HepG2 (cell line): ENCODE measurements around the gene SRP68. TPM values are rescaled to one million over a fixed set of nuclear protein-coding genes. Genes with fewer than 3 reads are reported as not detected.

Experiments
- AKNA ChIP-seq: sonication (generic); formaldehyde crosslinking; IDR thresholded peaks from 2 replicates; pipeline ENCODE4 v1.4.0; 2020; ENCODE audit warnings: missing genetic modification reagents, borderline replicate concordance
- BATF2 ChIP-seq: sonication (generic); formaldehyde crosslinking; IDR thresholded peaks from 2 replicates; pipeline ENCODE4 v1.8.0; 2022; ENCODE audit warnings: mild to moderate bottlenecking, missing genetic modification reagents, moderate library complexity
- BCL3 ChIP-seq: sonication (generic); formaldehyde crosslinking; IDR thresholded peaks from 2 replicates; pipeline ENCODE4 v1.5.1; 2020; ENCODE audit warnings: mild to moderate bottlenecking, missing genetic modification reagents, moderate library complexity
- CBX5 ChIP-seq: sonication (generic); formaldehyde crosslinking; IDR thresholded peaks from 2 replicates; pipeline ENCODE4 v1.4.0; 2020; ENCODE audit warnings: missing genetic modification reagents, borderline replicate concordance
- ELF4 ChIP-seq: sonication (generic); formaldehyde crosslinking; IDR thresholded peaks from 2 replicates; pipeline ENCODE4 v1.5.0; 2020; ENCODE audit warnings: missing genetic modification reagents, mild to moderate bottlenecking, moderate library complexity, borderline replicate concordance
- FLYWCH1 ChIP-seq: sonication (generic); formaldehyde crosslinking; IDR thresholded peaks from 2 replicates; pipeline ENCODE4 v1.8.1; 2023; ENCODE audit warnings: mild to moderate bottlenecking, missing genetic modification reagents
- KAT7 ChIP-seq: IDR thresholded peaks from 2 replicates; pipeline ENCODE4 v1.6.1; 2018; ENCODE audit warnings: borderline replicate concordance, missing compliant biosample characterization
- MAZ ChIP-seq, 2 experiments: sonication (generic) in 1 of 2; formaldehyde crosslinking in 1 of 2; IDR thresholded peaks; 2 replicates each; pipeline versions ENCODE4 v1.5.0 to v1.6.1; 2012 to 2020; ENCODE audit warnings: low read depth in 2 of 2, mild to moderate bottlenecking in 2 of 2, borderline replicate concordance in 1 of 2, improper control_type of control experiment in 1 of 2, low read length in 1 of 2, missing genetic modification reagents in 1 of 2, moderate library complexity in 1 of 2
- NPAS2 ChIP-seq: sonication (generic); formaldehyde crosslinking; IDR thresholded peaks from 2 replicates; pipeline ENCODE4 v1.8.0; 2022; ENCODE audit warnings: mild to moderate bottlenecking, missing genetic modification reagents, borderline replicate concordance
- PHF8 ChIP-seq: sonication (generic); formaldehyde crosslinking; IDR thresholded peaks from 2 replicates; pipeline ENCODE4 v1.5.0; 2020; ENCODE audit warnings: missing genetic modification reagents
- SMAD3 ChIP-seq: sonication (generic); formaldehyde crosslinking; IDR thresholded peaks from 2 replicates; pipeline ENCODE4 v1.4.0; 2020; ENCODE audit warnings: missing genetic modification reagents
- TARDBP ChIP-seq: sonication (generic); formaldehyde crosslinking; IDR thresholded peaks from 2 replicates; pipeline ENCODE4 v1.8.0; 2022; ENCODE audit warnings: mild to moderate bottlenecking, missing genetic modification reagents
- ZBTB4 ChIP-seq: sonication (generic); formaldehyde crosslinking; IDR thresholded peaks from 2 replicates; pipeline ENCODE4 v1.4.0; 2020; ENCODE audit warnings: missing genetic modification reagents, mild to moderate bottlenecking, borderline replicate concordance
- ZBTB8A ChIP-seq: sonication (generic); formaldehyde crosslinking; IDR thresholded peaks from 2 replicates; pipeline ENCODE4 v1.4.0; 2020; ENCODE audit warnings: mild to moderate bottlenecking, low read depth, missing genetic modification reagents, borderline replicate concordance
- ZKSCAN5 ChIP-seq: sonication (generic); formaldehyde crosslinking; IDR thresholded peaks from 2 replicates; pipeline ENCODE4 v1.5.1; 2020; ENCODE audit warnings: mild to moderate bottlenecking, missing genetic modification reagents
- ZNF362 ChIP-seq: sonication (generic); formaldehyde crosslinking; IDR thresholded peaks from 2 replicates; pipeline ENCODE4 v1.4.0; 2020; ENCODE audit warnings: missing genetic modification reagents, mild to moderate bottlenecking, borderline replicate concordance
- polyA plus RNA-seq, 8 experiments: library from polyadenylated mRNA; depleted of rRNA in 3 of 8; stranded (reverse) in 7 of 8; unstranded in 1 of 8; fragments of >200 nt; fragmentation: Illumina TruSeq in 4 of 8; extraction: Trizol in 4 of 8; gene quantifications; 2 replicates each; pipeline versions ENCODE4 v1.2.1 to v1.2.3, GENCODE V29; 2011 to 2016; ENCODE audit warnings: low read depth in 4 of 8, missing spikeins in 1 of 8, mixed read lengths in 1 of 8; ENCODE audit not compliant: insufficient read depth in 1 of 8
- total RNA-seq, 5 experiments: library from RNA; depleted of rRNA; stranded (reverse); fragments of >200 nt; fragmentation: Illumina TruSeq; extraction: Trizol; gene quantifications; 2 replicates each; pipeline ENCODE4 v1.2.3, GENCODE V29; 2016; ENCODE audit warnings: low read depth in 1 of 5

Gene SRP68
- total and polyA plus RNA-seq, 2 of the 13 experiments (the other 11 are each of a cell fraction or from before 2014, with no cell fraction given): 39.8 to 74.3 TPM

- TF ChIP-seq ZBTB4 (CRISPR knock-in tag) (no peak), CBX5 (CRISPR knock-in tag) (0 out of 2 replicates have a peak, but pooled peaks have one; percentile 10), ZNF362 (CRISPR knock-in tag) (no peak), KAT7 (no peak), ELF4 (0 out of 2 replicates have a peak, but pooled peaks have one; percentile 25), TARDBP (CRISPR knock-in tag) (no peak), BATF2 (no peak; the same call in 1 of the 2 replicates), PHF8 (CRISPR knock-in tag) (no peak), NPAS2 (CRISPR knock-in tag) (0 out of 2 replicates have a peak, but pooled peaks have one; percentile 28), FLYWCH1 (CRISPR knock-in tag) (0 out of 2 replicates have a peak, but pooled peaks have one; percentile 23), AKNA (CRISPR knock-in tag) (no peak), BCL3 (CRISPR knock-in tag) (no peak), ZKSCAN5 (CRISPR knock-in tag) (peak; percentile 48; the same call in 1 of the 2 replicates), SMAD3 (0 out of 2 replicates have a peak, but pooled peaks have one; percentile 41), MAZ (IDR thresholded peaks at IDR 0.05; ENCODE audit: borderline replicate concordance, low read depth, low read length) (no peak), MAZ (CRISPR knock-in tag; IDR thresholded peaks at IDR 0.05; ENCODE audit: low read depth) (no peak), ZBTB8A (CRISPR knock-in tag) (no peak)
These were observed 678 bp downstream of the SRP68 start (continued) for GRCh38 chr17:76071531-76072147.
